ENCODE data around the gene ZNF418. TPM values are rescaled to one million over a fixed set of nuclear protein-coding genes. Genes with fewer than 3 reads are reported as not detected.

Gene ZNF418
- polyA plus RNA-seq, 2 donors, result 2.0 to 3.0 TPM

Other genes with a start within 250 kb of the ZNF418 start
- 1 to 10 TPM in 1 of 2 donors, under 1 TPM in 1; 0.98 to 1.6 TPM for gene ZNF154, start 226.2 kb downstream of the ZNF418 start, polyA plus RNA-seq
- 1 to 10 TPM; 1.3 to 1.5 TPM for gene ZNF671, start 207.8 kb downstream of the ZNF418 start, polyA plus RNA-seq
- 1 to 10 TPM; 2.9 to 3.3 TPM for gene ZNF776, start 188.6 kb downstream of the ZNF418 start, polyA plus RNA-seq
- gene ZNF586, start 165.7 kb downstream of the ZNF418 start, polyA plus RNA-seq, result 1 to 10 TPM; 5.0 to 5.4 TPM
- gene ZNF552, start 120.5 kb downstream of the ZNF418 start, polyA plus RNA-seq, result 1 to 10 TPM; 4.6 to 5.7 TPM
- 1 to 10 TPM; 3.1 to 5.7 TPM for gene ZNF587B, start 105.1 kb downstream of the ZNF418 start, polyA plus RNA-seq
- 10 to 100 TPM in 1 of 2 donors, 1 to 10 TPM in 1; 4.9 to 19.5 TPM for gene ZNF587, start 85.5 kb downstream of the ZNF418 start, polyA plus RNA-seq
- 1 to 10 TPM; 3.5 to 6.0 TPM for gene ZNF814, start 46.4 kb downstream of the ZNF418 start, polyA plus RNA-seq
- 1 to 10 TPM; 1.7 to 2.4 TPM for gene ZNF417, start 18.8 kb downstream of the ZNF418 start, polyA plus RNA-seq
- gene ZNF256, start 12.3 kb upstream of the ZNF418 start, polyA plus RNA-seq, result 1 to 10 TPM; 2.5 TPM
- 1 to 10 TPM in 1 of 2 donors, under 1 TPM in 1; 0.32 to 1.0 TPM for gene C19orf18, start 39.1 kb upstream of the ZNF418 start, polyA plus RNA-seq
- gene ZNF606, start 67.4 kb upstream of the ZNF418 start, polyA plus RNA-seq, result 1 to 10 TPM; 4.6 to 7.2 TPM
- gene ZSCAN1, start 98.6 kb upstream of the ZNF418 start, polyA plus RNA-seq, result under 1 TPM in 1 of 2 donors, not detected in 1; 0.05 TPM
- 1 to 10 TPM; 1.6 to 2.9 TPM for gene ZNF135, start 123.9 kb upstream of the ZNF418 start, polyA plus RNA-seq
- gene ZSCAN18, start 162.8 kb upstream of the ZNF418 start, polyA plus RNA-seq, result 10 to 100 TPM; 20.2 to 22.9 TPM
- gene ZNF329, start 215.4 kb upstream of the ZNF418 start, polyA plus RNA-seq, result 1 to 10 TPM; 2.0 to 2.3 TPM
- gene ZNF274, start 247.7 kb upstream of the ZNF418 start, polyA plus RNA-seq, result 10 to 100 TPM; 15.4 to 16.7 TPM

Measured in esophagus (tissue), 2 donors.